Amniotic epithelial cell (primary cell): ENCODE measurements around the gene C2orf76.

Experiments used
- DNase-seq: peaks from one replicate; pipeline ENCODE4 v3.0.0-alpha.2; 2010; ENCODE audit warnings: low read depth

The C2orf76 gene

GRCh38 chr2:119338272-119338671 is 28.4 kb downstream of the C2orf76 start:
- no peak for DNase-seq

GRCh38 chr2:119337749-119338148 is 28.9 kb downstream of the C2orf76 start:
- no peak for DNase-seq

- DNase-seq: no peak
Observed at GRCh38 chr2:119333833-119334232, 32.8 kb downstream of the C2orf76 start.

GRCh38 chr2:119333360-119333759 is 33.3 kb downstream of the C2orf76 start:
- DNase-seq: peak; percentile 32

GRCh38 chr2:119332953-119333352 is 33.7 kb downstream of the C2orf76 start:
- DNase-seq: no peak

GRCh38 chr2:119327431-119327830 is 39.2 kb downstream of the C2orf76 start:
- no peak for DNase-seq

GRCh38 chr2:119326938-119327337 is 39.7 kb downstream of the C2orf76 start:
- no peak for DNase-seq

- no peak for DNase-seq
Observed at GRCh38 chr2:119324685-119325270, 41.9 kb downstream of the C2orf76 start.

- no peak for DNase-seq
Observed at GRCh38 chr2:119323459-119323858, 43.2 kb downstream of the C2orf76 start.

GRCh38 chr2:119319593-119319992 is 47.0 kb downstream of the C2orf76 start:
- DNase-seq: no peak

GRCh38 chr2:119317554-119317953 is 49.1 kb downstream of the C2orf76 start:
- DNase-seq: no peak

GRCh38 chr2:119316066-119316465 is 50.6 kb downstream of the C2orf76 start:
- no peak for DNase-seq

- no peak for DNase-seq
Observed at GRCh38 chr2:119315241-119315925, 51.3 kb downstream of the C2orf76 start.

GRCh38 chr2:119311831-119312230 is 54.8 kb downstream of the C2orf76 start:
- no peak for DNase-seq

- DNase-seq: no peak
Observed at GRCh38 chr2:119311371-119311770, 55.3 kb downstream of the C2orf76 start.

GRCh38 chr2:119308793-119309330 is 57.8 kb downstream of the C2orf76 start:
- DNase-seq: no peak

GRCh38 chr2:119307419-119308140 is 59.1 kb downstream of the C2orf76 start:
- DNase-seq: no peak

GRCh38 chr2:119306196-119306590 is 60.4 kb downstream of the C2orf76 start:
- DNase-seq: no peak

GRCh38 chr2:119305497-119306195 is 61.0 kb downstream of the C2orf76 start:
- no peak for DNase-seq

- no peak for DNase-seq
Observed at GRCh38 chr2:119304847-119305246, 61.8 kb downstream of the C2orf76 start.

GRCh38 chr2:119301413-119301812 is 65.2 kb downstream of the C2orf76 start:
- DNase-seq: peak; percentile 50

GRCh38 chr2:119295688-119296375 is 70.8 kb downstream of the C2orf76 start:
- DNase-seq: no peak
